ENCODE data around the gene ZNF628.

DNA sequence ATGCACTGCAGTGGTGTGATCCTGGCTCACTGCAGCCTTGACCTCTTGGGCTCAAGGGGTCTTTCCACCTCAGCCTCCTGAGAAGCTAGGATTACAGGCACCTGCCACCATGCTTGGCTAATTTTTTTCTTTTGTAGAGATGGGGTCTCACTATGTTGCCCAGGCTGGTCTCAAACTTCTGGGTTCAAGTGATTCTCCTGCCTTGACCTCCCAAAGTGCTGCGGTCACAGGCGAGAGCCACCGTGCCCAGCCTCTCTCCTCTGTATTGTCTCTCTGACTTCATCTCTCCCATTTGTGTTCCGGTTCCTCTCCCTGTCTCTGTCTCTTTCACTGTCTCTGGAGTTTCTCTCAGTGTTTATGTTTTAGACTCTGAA lies 10.2 kb upstream of the ZNF628 start:
- TF ChIP-seq, protein P1, sequence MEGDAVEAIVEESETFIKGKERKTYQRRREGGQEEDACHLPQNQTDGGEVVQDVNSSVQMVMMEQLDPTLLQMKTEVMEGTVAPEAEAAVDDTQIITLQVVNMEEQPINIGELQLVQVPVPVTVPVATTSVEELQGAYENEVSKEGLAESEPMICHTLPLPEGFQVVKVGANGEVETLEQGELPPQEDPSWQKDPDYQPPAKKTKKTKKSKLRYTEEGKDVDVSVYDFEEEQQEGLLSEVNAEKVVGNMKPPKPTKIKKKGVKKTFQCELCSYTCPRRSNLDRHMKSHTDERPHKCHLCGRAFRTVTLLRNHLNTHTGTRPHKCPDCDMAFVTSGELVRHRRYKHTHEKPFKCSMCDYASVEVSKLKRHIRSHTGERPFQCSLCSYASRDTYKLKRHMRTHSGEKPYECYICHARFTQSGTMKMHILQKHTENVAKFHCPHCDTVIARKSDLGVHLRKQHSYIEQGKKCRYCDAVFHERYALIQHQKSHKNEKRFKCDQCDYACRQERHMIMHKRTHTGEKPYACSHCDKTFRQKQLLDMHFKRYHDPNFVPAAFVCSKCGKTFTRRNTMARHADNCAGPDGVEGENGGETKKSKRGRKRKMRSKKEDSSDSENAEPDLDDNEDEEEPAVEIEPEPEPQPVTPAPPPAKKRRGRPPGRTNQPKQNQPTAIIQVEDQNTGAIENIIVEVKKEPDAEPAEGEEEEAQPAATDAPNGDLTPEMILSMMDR (IDR thresholded peaks at IDR 0.05): no peak
- TF ChIP-seq ZFX (IDR thresholded peaks at IDR 0.05; ENCODE audit: borderline replicate concordance): no peak

Measured in 22Rv1 (cell line).